GM10847 (cell line): ENCODE measurements around the gene GALNT17.

ENCODE experiments used
- POLR2A ChIP-seq: IDR thresholded peaks from 2 replicates; pipeline ENCODE4 v1.6.1; 2011; ENCODE audit not compliant: insufficient read length; ENCODE audit errors: extremely low read depth

The GALNT17 gene

DNA sequence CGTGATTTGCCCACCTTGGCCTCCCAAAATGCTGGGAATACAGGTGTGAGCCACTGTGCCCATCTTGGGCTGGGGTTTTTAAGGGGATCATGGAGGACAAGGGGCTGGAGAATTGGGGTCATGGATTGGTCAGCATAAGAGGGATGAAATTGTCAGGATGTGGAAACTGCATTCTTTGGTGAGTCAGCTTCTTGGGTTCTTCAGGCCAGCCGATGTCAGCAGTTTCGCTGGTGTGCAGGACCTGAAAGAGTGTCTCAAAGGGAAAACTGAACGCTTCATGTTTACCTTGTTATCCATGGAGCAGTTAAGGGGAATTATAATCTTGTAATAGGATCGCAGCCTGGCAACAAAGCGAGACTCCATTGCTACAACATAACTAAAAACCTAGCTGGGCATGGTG lies 13.0 kb downstream of the GALNT17 start:
- TF ChIP-seq POLR2A: no peak

DNA sequence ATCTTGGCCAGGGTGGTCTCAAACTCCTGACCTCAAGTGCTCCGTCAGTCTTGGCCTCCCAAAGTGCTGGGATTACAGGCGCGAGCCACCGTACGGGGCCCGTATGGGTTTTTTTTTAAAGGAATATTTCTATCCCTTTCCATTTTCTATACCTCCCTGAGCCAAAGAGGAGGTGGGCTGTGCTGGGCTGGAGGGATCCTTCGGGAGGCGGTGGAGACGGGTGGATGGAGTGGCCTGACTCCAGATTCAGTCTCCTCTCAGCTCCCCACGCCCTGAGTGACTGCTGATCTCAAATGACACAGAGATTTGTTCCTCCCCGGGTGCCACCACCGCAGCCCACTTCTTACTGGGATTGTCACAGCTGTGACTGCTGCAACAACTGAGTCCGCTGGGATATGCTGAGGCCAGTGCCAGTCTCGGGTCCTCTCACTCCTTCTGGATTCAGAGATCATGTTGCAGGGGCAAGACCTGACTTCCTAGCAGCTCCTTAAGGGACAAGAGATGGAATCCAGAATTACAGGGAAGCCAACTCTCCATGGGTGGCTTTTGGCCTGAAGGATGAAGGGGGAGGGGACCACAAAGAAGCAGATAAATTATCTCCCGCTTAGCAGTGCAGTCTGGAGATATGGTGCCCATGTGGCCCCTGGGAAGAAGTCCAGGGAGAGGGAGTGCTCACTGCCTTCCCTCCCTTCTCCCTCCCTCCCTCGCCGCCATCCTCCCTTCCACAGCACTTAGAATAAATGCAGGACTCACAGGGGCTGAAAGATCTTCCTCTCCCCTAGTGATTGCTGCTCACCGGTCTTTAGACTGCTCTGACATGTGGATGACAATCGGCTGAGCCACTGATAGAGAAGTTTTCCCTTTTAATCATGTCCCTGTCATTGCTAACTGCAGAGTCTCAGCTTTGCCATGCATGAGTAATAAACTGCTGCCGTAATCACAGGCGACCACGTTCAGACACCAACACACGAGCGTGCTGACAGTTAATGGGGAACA lies 14.3 kb downstream of the GALNT17 start:
- TF ChIP-seq POLR2A: no peak

DNA sequence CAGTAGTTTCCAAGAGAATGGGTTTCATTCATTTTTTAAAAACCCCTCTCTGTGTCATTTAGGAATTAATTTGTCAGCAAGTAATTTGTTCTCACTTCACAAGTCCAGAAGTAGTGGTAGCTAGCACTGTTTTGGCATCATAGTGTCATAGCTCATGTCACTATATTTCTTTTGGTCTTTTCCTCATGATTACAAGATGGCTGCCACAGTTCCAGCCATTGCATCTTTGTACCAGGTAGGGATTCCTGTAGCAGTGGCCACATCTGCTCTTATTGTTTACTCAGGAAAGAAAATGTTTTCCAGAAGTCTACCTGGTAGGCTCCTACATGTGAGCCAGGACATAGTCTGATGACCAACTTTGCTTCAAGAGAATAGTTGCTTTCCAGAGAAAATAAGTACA lies 16.2 kb downstream of the GALNT17 start:
- no peak for TF ChIP-seq POLR2A

- TF ChIP-seq POLR2A: no peak
Observed at GRCh38 chr7:71155236-71155635, 23.3 kb downstream of the GALNT17 start.

DNA sequence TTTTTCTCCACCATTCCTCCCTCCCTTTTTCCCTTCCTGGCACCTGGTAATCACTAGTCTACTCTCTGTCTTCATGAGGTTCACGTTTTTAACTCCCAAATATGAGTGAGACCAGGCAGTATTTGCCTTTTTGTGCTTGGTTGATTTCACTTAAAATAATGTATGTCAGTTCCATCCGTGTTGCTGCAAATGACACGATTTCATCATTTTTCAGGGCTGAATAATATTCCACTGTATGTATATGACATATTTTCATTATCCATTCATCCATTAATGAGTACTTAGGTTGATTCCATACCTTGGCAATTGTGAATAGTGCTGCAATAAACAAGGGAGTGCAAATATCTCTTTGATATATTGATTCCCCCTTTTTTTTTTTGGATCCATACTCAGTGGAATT lies 25.8 kb downstream of the GALNT17 start:
- TF ChIP-seq POLR2A: no peak

DNA sequence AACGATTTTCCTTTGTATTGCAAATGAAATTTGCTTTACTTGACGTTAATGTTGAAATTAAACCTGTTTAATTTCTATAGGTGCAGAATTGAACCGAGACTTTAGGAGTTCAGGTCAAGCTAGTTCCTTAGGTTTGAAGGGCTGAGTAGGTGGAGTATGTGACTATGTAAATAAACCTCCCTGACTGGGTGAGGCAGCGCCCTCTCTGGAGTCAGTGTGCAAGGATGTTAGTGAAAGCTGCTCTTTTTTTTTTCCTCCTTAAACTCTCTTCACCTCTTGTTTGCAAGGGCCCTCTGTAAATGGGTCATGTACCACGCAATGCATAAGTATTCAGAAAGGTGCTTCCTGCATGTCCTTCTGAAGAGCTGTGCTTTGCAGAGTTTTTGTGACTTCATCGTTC lies 33.8 kb downstream of the GALNT17 start:
- TF ChIP-seq POLR2A: no peak

GRCh38 chr7:71171476-71171875 lies 39.5 kb downstream of the GALNT17 start:
- TF ChIP-seq POLR2A: no peak

DNA sequence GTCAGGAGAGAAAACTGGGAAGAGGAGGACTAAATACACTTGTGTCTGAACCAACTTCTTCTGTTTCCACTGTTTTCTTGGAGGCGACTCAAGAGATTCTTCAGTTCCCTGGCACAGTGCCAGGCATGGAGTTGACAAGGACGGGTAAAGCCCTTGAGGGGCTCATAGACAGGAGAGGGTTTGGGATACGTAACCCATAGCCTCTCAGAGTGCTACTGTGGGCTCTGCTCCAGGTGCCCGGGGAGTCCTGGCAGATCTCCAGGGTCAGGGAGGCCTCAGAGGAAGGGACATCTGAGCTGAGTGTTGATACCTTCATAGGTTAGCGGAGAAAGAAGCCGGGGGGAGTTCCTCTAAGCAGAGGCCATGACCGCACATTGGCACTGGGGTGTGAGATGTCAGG lies 42.0 kb downstream of the GALNT17 start:
- no peak for TF ChIP-seq POLR2A

GRCh38 chr7:71182438-71182935 lies 50.5 kb downstream of the GALNT17 start:
- no peak for TF ChIP-seq POLR2A

DNA sequence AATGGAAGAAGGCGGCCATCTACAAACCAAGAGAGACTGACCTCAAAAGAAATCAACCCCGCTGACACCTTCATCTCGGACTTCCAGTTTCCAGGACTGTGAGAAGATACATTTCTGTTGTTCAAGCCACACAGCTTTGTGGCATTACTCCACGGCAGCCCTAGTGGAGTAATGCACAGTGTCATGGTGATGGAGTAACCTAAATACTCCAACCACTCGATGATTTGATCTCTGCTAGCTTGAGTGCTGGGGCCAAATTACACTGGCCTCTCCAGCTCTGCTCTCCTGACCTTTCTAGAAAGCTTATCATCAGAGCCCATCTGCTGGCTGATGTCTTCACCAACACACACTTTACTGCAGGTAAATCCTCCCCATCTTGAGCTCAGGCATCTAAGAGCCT lies 52.2 kb downstream of the GALNT17 start:
- TF ChIP-seq POLR2A: no peak

GRCh38 chr7:71184609-71185008 lies 52.7 kb downstream of the GALNT17 start:
- TF ChIP-seq POLR2A: no peak

GRCh38 chr7:71186535-71187057 lies 54.7 kb downstream of the GALNT17 start:
- TF ChIP-seq POLR2A: no peak

DNA sequence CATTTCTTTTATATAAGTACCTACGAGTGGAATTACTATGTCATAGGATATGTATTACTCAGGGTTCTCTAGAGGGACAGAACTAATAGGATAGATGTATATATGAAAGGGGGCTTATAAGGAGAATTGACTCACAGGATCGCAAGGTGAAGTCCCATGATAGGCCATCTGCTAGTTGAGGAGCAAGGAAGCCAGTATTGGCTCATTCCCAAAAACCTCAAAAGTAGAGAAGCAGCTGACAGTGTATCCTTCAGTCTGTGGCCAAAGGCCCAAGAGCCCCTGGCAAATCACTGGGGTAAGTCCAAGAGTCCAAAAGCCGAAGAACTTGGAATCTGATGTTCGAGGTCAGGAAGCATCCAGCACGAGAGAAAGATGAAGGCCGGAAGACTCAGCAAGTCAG lies 59.8 kb downstream of the GALNT17 start:
- TF ChIP-seq POLR2A: no peak

- no peak for TF ChIP-seq POLR2A
Observed at GRCh38 chr7:71193099-71193810, 61.3 kb downstream of the GALNT17 start.

- TF ChIP-seq POLR2A: no peak
Observed at GRCh38 chr7:71198391-71198790, 66.4 kb downstream of the GALNT17 start.

DNA sequence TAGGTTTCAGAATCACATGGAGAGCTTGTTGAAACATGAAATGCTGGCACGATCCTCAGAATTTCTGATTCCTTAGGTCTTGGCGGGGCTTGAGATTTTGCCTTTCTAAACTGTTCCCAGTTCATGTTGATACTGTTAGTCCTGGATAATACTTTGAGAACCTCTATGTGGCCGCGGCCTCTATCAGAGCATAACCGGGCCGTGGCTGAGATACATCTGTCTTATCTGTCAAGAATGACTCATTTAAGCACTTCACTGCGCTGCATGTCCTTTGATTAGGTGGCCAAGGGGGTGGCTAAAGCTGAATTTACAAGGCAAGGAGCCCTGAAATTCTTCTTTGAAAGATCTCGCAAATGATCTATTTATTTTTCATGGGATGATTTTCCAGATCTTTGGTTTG lies 66.9 kb downstream of the GALNT17 start:
- no peak for TF ChIP-seq POLR2A
